ENCODE results near the gene WASF2.

- TF ChIP-seq, protein P1, sequence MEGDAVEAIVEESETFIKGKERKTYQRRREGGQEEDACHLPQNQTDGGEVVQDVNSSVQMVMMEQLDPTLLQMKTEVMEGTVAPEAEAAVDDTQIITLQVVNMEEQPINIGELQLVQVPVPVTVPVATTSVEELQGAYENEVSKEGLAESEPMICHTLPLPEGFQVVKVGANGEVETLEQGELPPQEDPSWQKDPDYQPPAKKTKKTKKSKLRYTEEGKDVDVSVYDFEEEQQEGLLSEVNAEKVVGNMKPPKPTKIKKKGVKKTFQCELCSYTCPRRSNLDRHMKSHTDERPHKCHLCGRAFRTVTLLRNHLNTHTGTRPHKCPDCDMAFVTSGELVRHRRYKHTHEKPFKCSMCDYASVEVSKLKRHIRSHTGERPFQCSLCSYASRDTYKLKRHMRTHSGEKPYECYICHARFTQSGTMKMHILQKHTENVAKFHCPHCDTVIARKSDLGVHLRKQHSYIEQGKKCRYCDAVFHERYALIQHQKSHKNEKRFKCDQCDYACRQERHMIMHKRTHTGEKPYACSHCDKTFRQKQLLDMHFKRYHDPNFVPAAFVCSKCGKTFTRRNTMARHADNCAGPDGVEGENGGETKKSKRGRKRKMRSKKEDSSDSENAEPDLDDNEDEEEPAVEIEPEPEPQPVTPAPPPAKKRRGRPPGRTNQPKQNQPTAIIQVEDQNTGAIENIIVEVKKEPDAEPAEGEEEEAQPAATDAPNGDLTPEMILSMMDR (IDR thresholded peaks at IDR 0.05): no peak
- no peak for TF ChIP-seq ZFX (IDR thresholded peaks at IDR 0.05; ENCODE audit: borderline replicate concordance)
Measured at GRCh38 chr1:27535386-27535785, 45.4 kb upstream of the WASF2 start.
